Activated CD8-positive, alpha-beta memory T cell treated with anti-CD3 and anti-CD28 coated beads for 36 hours (primary cell): ENCODE results near the gene MTMR4. TPM values are rescaled to one million over a fixed set of nuclear protein-coding genes. Genes with fewer than 3 reads are reported as not detected.

Experiments
- CTCF ChIA-PET: fragments of 350-600 bp; sonication (Branson Sonifier 250); formaldehyde crosslinking; loops from one replicate; lab custom pipeline; 2021; ENCODE audit warnings: antibody characterized with exemption; lab: Charles Lee
- POLR2A ChIA-PET: fragments of 350-600 bp; sonication (Branson Sonifier 250); formaldehyde crosslinking; loops from one replicate; lab custom pipeline; 2021; ENCODE audit warnings: antibody characterized with exemption; lab: Charles Lee
- total RNA-seq, 2 experiments: library from RNA; stranded (reverse); gene quantifications; one replicate each; pipeline ENCODE4 v1.2.3, GENCODE V29; 2021

The MTMR4 gene
- total RNA-seq, 2 experiments from 2014 or later: 84.3 to 88.7 TPM

DNA sequence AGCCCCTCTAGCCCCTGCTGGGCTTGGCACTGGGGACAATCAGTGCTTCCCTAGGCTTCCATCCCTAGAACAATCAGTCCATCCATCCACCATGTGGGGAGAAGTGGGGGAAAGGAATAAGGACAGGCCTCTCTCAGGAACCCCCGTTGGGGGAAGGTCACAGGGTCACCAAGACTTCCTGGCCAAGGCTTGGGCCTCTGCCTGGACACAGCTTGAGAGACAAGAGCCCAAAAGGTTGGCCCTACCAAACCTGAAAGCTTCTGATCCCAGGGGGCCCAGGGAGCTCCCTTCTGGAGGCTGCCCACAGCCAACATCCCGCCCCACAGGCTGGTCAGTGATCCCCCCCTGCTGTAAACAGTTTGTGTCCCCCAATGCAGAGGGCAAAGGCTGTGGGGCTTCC is 16.2 kb upstream of the MTMR4 start:
- CTCF ChIA-PET: interaction anchor here (2.1 kb wide), 1 partner anchor 12 kb away, joined by 5 read pairs; no protein-coding TSS in a partner anchor

DNA sequence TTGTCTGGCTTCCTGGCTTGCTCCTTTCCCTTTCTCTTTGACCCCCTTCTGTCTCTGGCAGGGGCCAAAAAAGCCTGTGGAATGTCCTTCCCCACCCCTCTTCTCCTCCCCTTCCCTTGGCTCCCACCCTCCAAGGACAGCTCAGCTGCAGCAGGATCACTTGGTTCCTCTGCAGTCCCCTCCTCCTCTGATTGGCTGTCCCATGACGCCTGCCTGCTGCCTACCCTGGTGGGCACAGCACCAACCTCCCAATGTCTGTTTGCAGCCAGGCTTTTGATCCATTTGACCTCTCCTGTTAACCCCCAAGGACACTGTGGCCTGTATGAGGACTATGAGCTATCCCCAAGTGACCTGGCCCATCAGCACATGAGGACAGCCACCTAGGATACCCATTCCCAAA is 14.8 kb upstream of the MTMR4 start:
- ChIA-PET CTCF (interaction anchor here (1.8 to 2.1 kb wide), 2 partner anchors 10 to 11 kb away, joined by 5 to 6 read pairs; no protein-coding TSS in a partner anchor), POLR2A (no interaction called here)

More for the DNA sequence above, 16.2 kb upstream of the MTMR4 start:
- POLR2A ChIA-PET: interaction anchor here (0.6 to 1.1 kb wide), 2 partner anchors 34 to 100 kb away, joined by 3 read pairs; no protein-coding TSS in a partner anchor

DNA sequence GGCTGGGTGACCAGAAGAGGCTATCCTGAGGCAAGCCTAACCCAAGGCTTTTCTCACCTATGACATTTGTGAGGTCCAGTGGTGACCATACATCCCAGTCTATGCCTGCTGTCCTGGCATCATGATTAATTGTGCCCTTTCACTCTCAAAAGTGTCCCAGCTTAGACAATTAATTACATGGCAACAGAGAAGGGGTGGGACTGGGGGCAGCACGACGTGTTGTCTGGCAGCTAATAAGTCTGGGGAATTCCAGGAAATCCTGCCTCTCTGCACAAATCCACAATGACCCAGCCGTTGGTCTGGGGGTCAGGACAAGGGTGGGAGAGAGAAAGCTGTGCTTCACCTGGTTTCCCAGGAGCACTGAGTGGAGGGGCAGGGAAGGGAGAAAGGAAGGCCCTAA is 14.0 kb upstream of the MTMR4 start:
- ChIA-PET CTCF (interaction anchor here (1.8 kb wide), 1 partner anchor 10 kb away, joined by 6 read pairs; no protein-coding TSS in a partner anchor), POLR2A (interaction anchor here (1.4 kb wide), 1 partner anchor 11 kb away, joined by 4 read pairs; no protein-coding TSS in a partner anchor)

DNA sequence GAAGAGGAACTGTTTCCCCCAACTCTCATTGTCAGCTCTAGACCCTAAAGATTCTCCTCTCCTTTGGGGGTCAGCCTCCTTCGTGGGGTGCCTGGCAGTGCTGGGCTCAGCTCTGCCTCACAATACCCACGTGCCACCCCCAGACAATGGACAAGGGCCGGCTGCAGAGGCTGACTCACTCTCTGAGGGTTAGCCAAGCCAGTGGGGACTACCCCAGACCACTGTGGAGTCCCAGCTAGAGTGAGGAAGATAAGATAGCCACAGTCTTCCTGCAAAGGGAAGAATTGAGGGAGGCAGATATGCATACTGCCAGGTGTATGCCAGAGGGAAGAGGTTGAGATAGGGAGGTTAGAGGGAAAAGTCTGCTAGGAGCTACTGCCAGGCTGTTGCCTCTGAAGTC is 13.5 kb upstream of the MTMR4 start:
- POLR2A ChIA-PET: interaction anchor here (1.4 kb wide), 1 partner anchor 11 kb away, joined by 4 read pairs; no protein-coding TSS in a partner anchor

DNA sequence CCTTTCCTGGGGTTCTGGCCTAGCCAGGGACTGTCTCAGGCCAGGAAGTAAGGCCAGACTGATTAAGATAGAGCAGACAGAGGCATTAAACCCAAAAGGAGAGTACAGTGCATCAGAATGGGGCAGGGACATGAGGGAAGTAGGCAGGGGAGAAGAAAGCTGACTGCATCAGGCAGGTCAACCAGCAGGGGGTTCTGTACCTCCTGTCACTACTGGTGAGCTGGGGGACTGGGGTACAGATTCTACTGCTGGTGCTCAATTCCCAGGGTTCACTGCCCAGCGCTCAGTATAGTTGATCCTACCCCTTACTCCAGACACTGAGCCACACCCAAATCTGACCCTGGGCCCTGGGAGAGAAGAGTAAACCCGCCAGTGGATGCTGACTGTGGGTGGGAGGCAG is 12.9 kb upstream of the MTMR4 start:
- ChIA-PET POLR2A (interaction anchor here (1.4 kb wide), 1 partner anchor 12 kb away, joined by 4 read pairs; no protein-coding TSS in a partner anchor), CTCF (interaction anchor here (1.8 kb wide), 1 partner anchor 9 kb away, joined by 6 read pairs; no protein-coding TSS in a partner anchor)

More for the DNA sequence above, 13.5 kb upstream of the MTMR4 start:
- CTCF ChIA-PET: interaction anchor here (1.8 kb wide), 1 partner anchor 9 kb away, joined by 6 read pairs; no protein-coding TSS in a partner anchor

DNA sequence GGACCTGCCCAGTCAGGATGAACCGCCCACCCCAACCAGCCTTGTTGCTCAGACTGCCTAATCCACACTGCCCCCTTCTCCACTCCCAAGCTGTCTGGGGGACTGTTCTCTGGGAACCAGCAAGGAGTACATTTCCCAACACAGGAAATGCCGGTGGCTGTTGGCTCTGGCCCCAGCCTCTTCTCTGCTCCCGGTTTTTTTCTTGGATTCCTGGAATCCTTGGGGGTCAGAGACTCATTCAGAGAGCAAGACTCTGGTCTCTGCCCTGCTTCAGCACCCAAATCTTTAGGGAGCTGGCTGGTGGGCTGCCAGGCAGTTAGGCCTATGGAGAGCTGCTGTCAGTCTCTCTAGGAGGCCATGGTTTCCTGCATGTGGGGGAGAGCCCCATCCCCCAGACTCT is 10.8 kb upstream of the MTMR4 start:
- CTCF ChIA-PET: interaction anchor here (0.5 kb wide), 1 partner anchor 301 kb away, joined by 3 read pairs; no protein-coding TSS in a partner anchor
- POLR2A ChIA-PET: no interaction called here

DNA sequence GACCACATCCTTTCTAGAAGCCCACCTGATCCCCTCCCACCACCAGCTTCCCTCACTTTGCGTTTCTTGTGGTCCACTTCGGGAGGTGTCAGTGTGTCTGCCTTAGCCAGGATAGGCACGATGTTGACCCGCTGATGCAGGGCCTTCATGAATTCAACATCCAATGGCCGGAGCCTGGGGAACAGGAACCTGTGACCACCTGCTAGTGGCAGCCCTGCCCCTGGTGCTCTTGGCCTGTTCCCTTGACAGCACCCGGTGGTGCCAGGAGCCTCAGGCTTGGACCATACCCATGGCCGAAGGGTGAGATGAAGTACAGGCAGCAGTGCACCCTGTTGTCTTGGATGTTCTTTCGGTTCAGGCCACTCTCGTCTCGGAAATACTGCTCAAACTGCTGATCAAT is 7.2 kb upstream of the MTMR4 start:
- ChIA-PET POLR2A (no interaction called here), CTCF (interaction anchor here (1.6 kb wide), 1 partner anchor 10 kb away, joined by 3 read pairs; no protein-coding TSS in a partner anchor)

DNA sequence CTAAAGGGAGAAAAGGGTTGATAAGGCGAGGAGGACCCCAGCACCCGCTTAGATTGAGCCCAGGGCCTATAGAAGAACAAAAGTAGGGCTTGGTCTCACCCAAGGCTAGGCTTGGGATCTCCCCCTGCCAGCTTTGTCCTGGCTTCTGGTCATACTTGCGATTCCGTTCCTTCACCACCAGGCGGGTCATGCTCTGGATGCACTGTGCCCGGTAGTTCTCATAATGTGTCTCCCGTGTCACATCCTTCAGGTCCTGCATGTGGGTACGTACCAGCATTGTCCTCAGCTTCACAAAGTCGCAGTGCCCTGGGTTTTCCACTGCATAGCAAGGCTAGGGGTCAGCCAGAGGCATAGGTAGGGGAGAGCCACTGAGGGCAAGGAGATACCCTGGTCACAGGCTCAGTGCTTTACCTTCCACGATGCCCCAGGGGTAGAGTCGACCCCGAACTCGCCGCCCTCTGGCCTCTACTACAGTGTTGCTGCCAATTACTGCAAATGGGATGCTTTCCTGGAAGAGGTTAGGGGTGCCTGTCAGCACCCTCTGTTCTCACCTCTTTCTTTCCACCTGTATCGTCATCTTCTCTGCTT is 6.5 kb upstream of the MTMR4 start:
- ChIA-PET POLR2A (no interaction called here), CTCF (interaction anchor here (1.1 to 1.5 kb wide), 2 partner anchors 57 to 483 kb away, joined by 3 read pairs; no protein-coding TSS in a partner anchor)

DNA sequence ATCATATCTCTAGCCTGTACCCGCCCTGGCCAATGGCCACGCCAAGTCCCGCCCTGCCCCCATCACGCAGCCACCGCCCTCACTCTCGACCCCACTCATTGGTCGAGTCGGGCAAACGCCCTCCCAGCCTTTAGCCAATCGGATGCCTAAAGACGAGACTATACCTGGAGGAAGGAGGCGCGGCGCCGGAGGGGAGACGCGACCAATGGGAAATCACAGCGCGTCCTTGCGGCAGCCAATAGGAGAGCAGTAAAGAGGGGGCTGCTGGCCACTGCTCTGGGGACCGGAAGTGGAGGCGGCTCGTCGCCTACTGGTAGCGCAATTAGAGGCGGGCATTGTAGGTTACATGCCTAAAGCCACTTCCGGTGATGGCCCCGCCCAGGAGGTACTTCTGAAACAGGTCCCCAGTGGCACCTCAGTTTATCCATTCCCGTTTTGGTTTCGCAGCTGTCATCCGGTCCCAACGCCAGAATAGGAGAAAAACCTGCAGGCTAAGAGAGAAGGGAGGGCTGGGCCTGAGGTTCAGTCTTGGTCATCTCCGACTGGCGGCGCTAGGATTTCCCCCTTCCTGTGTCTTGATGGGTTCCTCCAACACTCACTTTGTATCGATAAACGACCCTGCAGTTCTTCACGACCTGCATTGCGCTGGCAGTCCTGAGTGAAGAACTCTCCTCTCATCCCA is 3.6 kb upstream of the MTMR4 start:
- ChIA-PET CTCF (interaction anchor here (0.8 to 1.8 kb wide), 7 partner anchors 8 to 488 kb away, joined by 3 to 6 read pairs (median 4); no protein-coding TSS in a partner anchor), POLR2A (interaction anchor here (1.5 to 3.5 kb wide), 2 partner anchors 30 to 113 kb away, joined by 3 to 33 read pairs; partner anchors contain the start of gene HSF5)

DNA sequence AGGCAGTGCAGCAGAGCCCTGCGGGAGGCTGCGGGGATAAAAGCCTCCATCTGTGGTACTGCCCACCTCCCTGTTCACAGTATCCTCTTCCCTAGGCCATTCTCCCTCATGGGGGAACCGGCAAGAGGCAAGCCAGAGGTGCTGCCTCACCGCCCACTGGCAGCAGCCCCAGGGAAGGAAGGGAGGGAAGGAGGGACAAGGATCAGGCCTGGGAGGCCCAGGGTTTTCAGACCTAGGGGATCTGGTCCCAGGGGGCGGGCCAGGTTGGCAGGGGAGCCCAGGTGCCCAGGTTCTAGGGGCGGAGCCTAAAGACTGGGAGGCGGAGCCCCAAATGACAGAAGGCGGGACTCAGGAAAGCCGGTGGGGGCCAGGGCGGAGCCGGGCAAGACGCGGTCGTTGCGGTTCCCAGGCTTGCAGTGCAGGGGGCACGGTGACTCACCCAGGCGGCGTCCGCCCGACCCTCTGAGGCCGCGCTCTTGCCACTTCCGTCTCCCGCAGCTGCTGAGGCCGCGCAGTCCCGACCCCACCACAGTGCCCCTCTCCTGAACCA is 3.0 kb upstream of the MTMR4 start:
- ChIA-PET CTCF (interaction anchor here (1.5 to 1.8 kb wide), 2 partner anchors 11 to 71 kb away, joined by 4 to 6 read pairs; no protein-coding TSS in a partner anchor), POLR2A (interaction anchor here (1.5 to 3.5 kb wide), 2 partner anchors 29 to 114 kb away, joined by 3 to 33 read pairs; partner anchors contain the start of gene HSF5)

DNA sequence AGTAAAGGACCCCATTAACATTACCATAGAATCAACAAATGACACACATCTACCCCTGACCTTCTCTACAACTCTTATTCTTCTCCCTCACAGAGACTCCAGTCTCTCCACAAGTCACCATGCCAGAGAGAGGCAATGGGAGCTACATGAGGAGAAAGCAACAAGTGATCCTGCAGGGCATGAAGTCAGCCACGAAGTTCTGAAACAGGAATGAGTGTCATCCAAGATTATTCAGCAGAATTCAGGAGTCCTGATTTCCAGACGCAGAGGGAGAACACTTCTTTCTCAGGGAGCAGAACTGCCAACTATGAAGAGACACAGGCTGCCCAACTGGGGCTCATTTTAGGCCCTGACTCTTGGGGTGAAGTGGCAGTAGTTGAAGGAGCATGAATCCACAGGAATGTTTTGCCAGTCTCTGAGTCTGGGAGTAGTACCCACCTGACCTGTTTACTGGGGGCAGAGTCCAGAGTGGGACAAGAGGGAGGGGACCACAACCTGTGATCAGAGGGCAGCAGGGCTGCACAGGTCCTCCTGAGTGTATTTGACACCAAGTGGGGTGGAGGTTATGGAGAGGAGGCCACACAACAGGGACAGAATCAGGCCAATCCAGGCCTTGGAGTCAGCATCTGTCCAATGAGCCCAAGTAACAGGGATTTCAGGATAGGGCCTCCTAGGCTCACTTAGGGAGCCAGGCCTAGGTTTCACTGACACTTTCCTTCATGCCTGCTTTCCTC is 2.4 kb upstream of the MTMR4 start:
- ChIA-PET POLR2A (interaction anchor here (3.5 kb wide), 1 partner anchor 115 kb away, joined by 33 read pairs; no protein-coding TSS in a partner anchor), CTCF (interaction anchor here (2.8 kb wide), 1 partner anchor 29 kb away, joined by 8 read pairs; the partner anchor contains the start of gene HSF5)

DNA sequence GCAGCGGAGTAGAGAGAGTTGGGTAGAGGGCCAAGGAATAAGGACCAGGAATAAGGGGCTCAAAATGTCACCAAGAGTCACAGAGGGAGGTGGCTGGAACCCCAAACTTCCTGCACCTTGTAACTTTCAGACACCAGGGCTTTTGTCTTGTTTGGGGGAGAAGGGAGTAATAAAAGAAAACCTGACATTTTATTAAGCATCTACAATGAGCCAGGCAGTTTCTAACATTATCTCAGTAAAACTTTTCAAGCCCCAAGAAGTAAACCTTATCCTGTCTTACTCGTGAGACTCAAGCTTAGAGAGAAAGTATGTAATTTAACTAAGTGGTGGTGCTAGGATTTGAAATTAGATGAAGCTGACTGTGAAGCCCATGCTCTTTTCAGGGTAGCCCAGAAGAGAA is 848 bp upstream of the MTMR4 start:
- CTCF ChIA-PET: interaction anchor here (0.6 to 2.8 kb wide), 3 partner anchors 27 to 865 kb away, joined by 4 to 8 read pairs (median 6); partner anchors contain the start of gene HSF5
- POLR2A ChIA-PET: interaction anchor here (0.5 to 2.6 kb wide), 3 partner anchors 117 to 694 kb away, joined by 4 to 8 read pairs (median 8); no protein-coding TSS in a partner anchor

DNA sequence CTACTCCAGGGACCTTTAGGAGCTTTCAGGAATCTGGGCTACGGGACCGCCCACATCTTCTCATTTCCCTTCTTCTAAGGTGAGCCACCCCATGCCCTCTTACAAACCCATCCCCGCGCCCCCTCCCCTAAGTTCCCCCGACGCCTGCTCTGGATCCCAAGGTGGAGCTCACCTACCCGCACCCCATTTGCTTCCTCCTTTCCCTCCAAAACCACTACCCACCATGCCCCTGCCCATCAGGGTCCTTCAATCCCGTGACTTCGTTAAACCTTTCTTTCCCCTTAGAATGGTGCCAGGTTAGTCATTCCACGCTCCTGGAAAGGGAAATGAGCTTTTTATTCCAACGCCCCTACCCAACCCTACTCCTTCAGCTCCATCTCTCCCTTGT is 326 bp upstream of the MTMR4 start:
- CTCF ChIA-PET: interaction anchor here (1.2 to 2.8 kb wide), 3 partner anchors 14 to 197 kb away, joined by 3 to 8 read pairs (median 6); partner anchors contain the start of gene HSF5
- POLR2A ChIA-PET: interaction anchor here (0.5 to 2.6 kb wide), 3 partner anchors 117 to 694 kb away, joined by 4 to 8 read pairs (median 8); no protein-coding TSS in a partner anchor

DNA sequence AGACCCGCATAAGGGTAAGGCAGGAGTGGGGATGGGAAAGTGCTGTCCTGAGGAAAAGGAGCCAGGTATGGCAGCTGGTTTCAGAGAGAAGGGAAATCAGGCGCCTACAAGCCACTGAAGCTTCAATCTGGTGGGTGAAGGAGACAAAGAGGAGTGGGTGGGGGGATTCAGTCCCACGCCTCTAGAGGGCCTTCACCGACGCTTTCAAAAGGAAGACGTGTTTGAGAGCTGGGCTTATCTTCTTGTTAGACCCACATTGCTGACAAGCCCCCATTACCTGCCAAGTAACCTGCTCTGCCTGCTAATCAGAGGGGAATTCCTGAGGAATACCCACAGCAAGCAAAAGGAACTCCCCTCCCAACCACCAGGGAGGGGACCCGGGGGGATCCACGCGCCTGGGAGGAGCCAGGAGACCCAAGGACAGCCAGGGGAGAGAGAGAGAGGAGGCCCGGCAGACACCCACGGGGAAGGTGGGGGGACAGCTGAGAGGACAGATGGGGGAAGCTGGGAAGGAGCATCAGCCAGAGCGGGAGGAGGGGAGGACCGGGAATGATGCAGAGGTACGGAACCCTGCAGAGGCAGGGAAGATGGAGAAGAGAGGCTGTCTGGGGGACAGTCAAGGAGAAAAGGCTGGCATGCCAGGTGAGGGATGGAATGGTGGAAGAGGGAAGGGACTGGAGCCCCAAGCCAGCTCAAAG is 1.0 kb downstream of the MTMR4 start:
- POLR2A ChIA-PET: interaction anchor here (0.8 to 2.6 kb wide), 5 partner anchors 119 to 196 kb away, joined by 3 to 8 read pairs (median 3); partner anchors contain the start of gene SUPT4H1
- CTCF ChIA-PET: interaction anchor here (1.2 kb wide), 1 partner anchor 12 kb away, joined by 3 read pairs; no protein-coding TSS in a partner anchor

DNA sequence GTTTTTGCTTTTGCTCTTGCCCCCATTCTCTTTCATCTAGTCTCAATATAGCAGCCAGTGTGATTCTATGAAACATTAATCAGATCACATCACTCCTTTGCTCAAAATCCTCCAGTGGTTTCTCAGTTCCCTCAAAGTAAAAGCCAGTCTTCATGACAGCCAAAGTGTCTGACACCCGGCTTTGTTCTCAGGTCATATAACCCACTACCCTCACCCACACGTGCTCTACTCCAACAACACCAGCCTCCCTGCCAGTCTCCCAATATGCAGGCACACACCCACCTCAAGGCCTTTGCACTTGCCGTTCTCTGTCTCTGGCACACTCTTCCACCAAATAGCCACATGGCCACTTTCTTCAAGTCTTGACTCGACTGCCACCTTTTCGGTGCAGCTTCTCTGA is 4.4 kb downstream of the MTMR4 start:
- POLR2A ChIA-PET: no interaction called here
- CTCF ChIA-PET: interaction anchor here (1.1 kb wide), 1 partner anchor 9 kb away, joined by 3 read pairs; no protein-coding TSS in a partner anchor

DNA sequence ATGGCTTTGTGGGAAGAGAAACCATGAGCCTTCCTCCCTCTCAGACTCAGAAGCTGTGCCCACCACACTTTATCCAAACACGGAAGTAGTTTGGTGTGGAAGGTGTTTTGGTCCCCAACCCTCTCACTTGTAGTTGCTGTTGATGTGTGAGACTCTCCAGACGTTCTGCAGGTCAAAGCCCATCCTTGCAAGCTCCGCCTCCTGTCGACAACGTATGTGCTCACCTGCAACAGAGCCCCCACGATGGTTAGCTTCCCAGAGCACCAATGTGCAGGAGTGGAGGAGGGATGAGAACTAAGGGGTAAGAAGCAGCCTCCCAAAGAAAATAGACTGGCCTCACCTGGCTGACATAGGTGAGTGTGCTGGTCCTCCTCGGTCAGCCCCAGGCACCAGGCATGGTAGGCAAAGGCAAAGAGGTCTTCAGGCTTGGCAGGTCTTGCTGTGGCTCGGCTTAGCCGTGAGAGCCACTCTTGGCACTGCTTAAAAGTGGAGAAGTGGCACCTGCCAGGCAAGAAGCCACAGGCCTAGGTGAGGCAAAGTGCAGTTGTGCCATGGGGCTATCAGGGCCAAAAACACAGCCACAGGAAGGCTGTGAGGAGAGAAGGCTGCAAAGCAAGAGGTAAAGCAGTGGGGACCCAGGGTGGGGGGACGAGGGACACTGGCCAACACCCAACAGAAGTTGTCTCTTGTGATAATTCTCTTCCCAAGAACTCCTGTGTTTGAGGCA is 5.9 kb downstream of the MTMR4 start:
- ChIA-PET CTCF (interaction anchor here (0.9 kb wide), 1 partner anchor 21 kb away, joined by 3 read pairs; the partner anchor contains the start of gene HSF5), POLR2A (no interaction called here)
